ACHN (cell line): ENCODE measurements around the gene PKP4.

Experiments
- DNase-seq: peaks from one replicate; pipeline ENCODE4 v3.0.0-alpha.2; 2015
- in situ Hi-C: cut with HindIII; loops from 2 replicates; pipeline ENCODE4 v1.10.0; 2017; ENCODE audit warnings: low sequenced_read_pairs, low pct_ligation_motif_present, low pct_unique_long_range_greater_than_20kb

PKP4 gene

GRCh38 chr2:158731386-158731785 is 274.6 kb downstream of the PKP4 start:
- no peak for DNase-seq
- in situ Hi-C loops = no loop called here
